Neutrophil (primary cell): ENCODE data around the gene NFATC2IP.
A peak's percentile ranks its signal among the peaks of the same experiment; 100 is the strongest.

Source experiments
- H3K27ac ChIP-seq: fragments of 200-600 bp; sonication (generic); 2 replicates; pipeline ENCODE4 v1.5.1; 2016; ENCODE audit warnings: mild to moderate bottlenecking, moderate library complexity
- H3K27me3 ChIP-seq: fragments of 200-600 bp; sonication (generic); 2 replicates; pipeline ENCODE4 v1.6.0; 2016; ENCODE audit warnings: mild to moderate bottlenecking
- H3K36me3 ChIP-seq: fragments of 200-600 bp; sonication (generic); 2 replicates; pipeline ENCODE4 v1.5.1; 2017
- H3K4me1 ChIP-seq, 2 experiments: fragments of 200-600 bp in 1 of 2; sonication (generic) in 1 of 2; 1 replicate in 1 of 2; 2 replicates in 1 of 2; pipeline versions ENCODE4 v1.5.1 to v1.6.1; 2013 to 2016; ENCODE audit warnings: low read depth in 1 of 2, low read length in 1 of 2, mild to moderate bottlenecking in 1 of 2, moderate library complexity in 1 of 2; ENCODE audit not compliant: control insufficient read depth in 1 of 2, insufficient read depth in 1 of 2
- H3K4me3 ChIP-seq, 2 experiments: fragments of 200-600 bp in 1 of 2; sonication (generic) in 1 of 2; 1 replicate in 1 of 2; 2 replicates in 1 of 2; pipeline ENCODE4 v1.5.1; 2013 to 2016; ENCODE audit warnings: low read depth in 1 of 2, low read length in 1 of 2, mild to moderate bottlenecking in 1 of 2, moderate library complexity in 1 of 2
- H3K9me3 ChIP-seq: fragments of 200-600 bp; sonication (generic); 2 replicates; pipeline ENCODE4 v1.5.1; 2016
- CTCF ChIP-seq: fragments of 200-600 bp; sonication (generic); IDR thresholded peaks from 2 replicates; pipeline ENCODE4 v1.5.1; 2016; ENCODE audit warnings: antibody characterized with exemption

Gene NFATC2IP

GRCh38 chr16:28933171-28933570 lies 17.6 kb upstream of the NFATC2IP start:
- TF ChIP-seq CTCF: no peak
- Histone ChIP-seq H3K4me3 (no peak overlapping the region), H3K9me3 (no peaks in the 10 kb centered on the region), H3K4me1 (peaks cover 12 to 15% of the 10 kb centered on the region in 2 experiments), H3K27ac (no peak overlapping the region), H3K36me3 (no peaks in the 10 kb centered on the region), H3K27me3 (no peaks in the 10 kb centered on the region)

GRCh38 chr16:28935346-28935745 lies 15.4 kb upstream of the NFATC2IP start:
- Histone ChIP-seq H3K9me3 (no peaks in the 10 kb centered on the region), H3K27ac (no peak overlapping the region), H3K27me3 (no peaks in the 10 kb centered on the region), H3K4me1 (peaks cover 12 to 15% of the 10 kb centered on the region in 2 experiments), H3K4me3 (no peak overlapping the region), H3K36me3 (no peaks in the 10 kb centered on the region)
- TF ChIP-seq CTCF: no peak

- H3K4me3 ChIP-seq: peak overlapping the region; percentile 27 to 47
- H3K36me3 ChIP-seq: no peaks in the 10 kb centered on the region
- H3K27ac ChIP-seq: peak overlapping the region; percentile 57
- no peak for TF ChIP-seq CTCF
- peaks cover 11 to 12% of the 10 kb centered on the region in 2 experiments for H3K4me1 ChIP-seq
- no peaks in the 10 kb centered on the region for H3K9me3 ChIP-seq
- H3K27me3 ChIP-seq: no peaks in the 10 kb centered on the region
These were observed 14.6 kb upstream of the NFATC2IP start for GRCh38 chr16:28935924-28936783.

- H3K36me3 ChIP-seq: no peaks in the 10 kb centered on the region
- H3K27me3 ChIP-seq: no peaks in the 10 kb centered on the region
- no peak overlapping the region for H3K27ac ChIP-seq
- peak overlapping the region; percentile 27 to 47 for H3K4me3 ChIP-seq
- H3K9me3 ChIP-seq: no peaks in the 10 kb centered on the region
- H3K4me1 ChIP-seq: peaks cover 11 to 12% of the 10 kb centered on the region in 2 experiments
- no peak for TF ChIP-seq CTCF
These were observed 14.0 kb upstream of the NFATC2IP start for GRCh38 chr16:28936784-28937155.

GRCh38 chr16:28937222-28937876 lies 13.4 kb upstream of the NFATC2IP start:
- H3K27me3 ChIP-seq: no peaks in the 10 kb centered on the region
- no peak overlapping the region for H3K27ac ChIP-seq
- H3K9me3 ChIP-seq: no peaks in the 10 kb centered on the region
- no peak overlapping the region for H3K4me3 ChIP-seq
- H3K4me1 ChIP-seq: peaks cover 11 to 12% of the 10 kb centered on the region in 2 experiments
- TF ChIP-seq CTCF: no peak
- H3K36me3 ChIP-seq: no peaks in the 10 kb centered on the region
